Measurements from ENCODE around the gene CAB39L. TPM values are rescaled to one million over a fixed set of nuclear protein-coding genes. Genes with fewer than 3 reads are reported as not detected.

The CAB39L gene
- total RNA-seq, 1 donor from 2014 or later: 13.4 TPM

- Histone ChIP-seq H3K36me3 (no peaks in the 10 kb centered on the region), H3K27me3 (ENCODE audit: low read depth) (no peaks in the 10 kb centered on the region), H3K4me3 (no peak overlapping the region), H3K4me1 (peaks cover 19% of the 10 kb centered on the region), H3K9me3 (no peaks in the 10 kb centered on the region), H3K27ac (no peak overlapping the region)
- ATAC-seq: no peak
- no peak for DNase-seq
- no peak for TF ChIP-seq CTCF (IDR thresholded peaks at IDR 0.05)
- intact Hi-C loops (cut with DNase I): loop anchor here (5.0 kb wide), 1 partner anchor 310 kb away; no protein-coding TSS in a partner anchor
Measured at GRCh38 chr13:49302222-49302621, 141.6 kb downstream of the CAB39L start.

GRCh38 chr13:49300739-49301589, 142.9 kb downstream of the CAB39L start:
- DNase-seq (peak; percentile 57), ATAC-seq (peak; percentile 80 to 86)
- Histone ChIP-seq H3K36me3 (no peaks in the 10 kb centered on the region), H3K4me1 (peaks cover 18% of the 10 kb centered on the region), H3K4me3 (peak overlapping the region; percentile 41), H3K9me3 (no peaks in the 10 kb centered on the region), H3K27ac (no peak overlapping the region), H3K27me3 (ENCODE audit: low read depth) (no peaks in the 10 kb centered on the region)
- intact Hi-C loops (cut with DNase I): loop anchor here (5.0 kb wide), 1 partner anchor 311 kb away; no protein-coding TSS in a partner anchor
- TF ChIP-seq CTCF (IDR thresholded peaks at IDR 0.05): peak; percentile 90

GRCh38 chr13:49300276-49300675, 143.6 kb downstream of the CAB39L start:
- DNase-seq (no peak), ATAC-seq (no peak)
- H3K9me3 ChIP-seq: no peaks in the 10 kb centered on the region
- no peak overlapping the region for H3K4me3 ChIP-seq
- no peak overlapping the region for H3K27ac ChIP-seq
- peaks cover 18% of the 10 kb centered on the region for H3K4me1 ChIP-seq
- no peaks in the 10 kb centered on the region for H3K27me3 ChIP-seq (ENCODE audit: low read depth)
- no peak for TF ChIP-seq CTCF (IDR thresholded peaks at IDR 0.05)
- no peaks in the 10 kb centered on the region for H3K36me3 ChIP-seq
- intact Hi-C loops (cut with DNase I): loop anchor here (5.0 kb wide), 1 partner anchor 312 kb away; no protein-coding TSS in a partner anchor

GRCh38 chr13:49298903-49299605, 144.8 kb downstream of the CAB39L start:
- Histone ChIP-seq H3K27me3 (ENCODE audit: low read depth) (no peaks in the 10 kb centered on the region), H3K4me3 (no peak overlapping the region), H3K9me3 (no peaks in the 10 kb centered on the region), H3K36me3 (peaks cover 7% of the 10 kb centered on the region), H3K27ac (no peak overlapping the region), H3K4me1 (peaks cover 9% of the 10 kb centered on the region)
- intact Hi-C loops (cut with DNase I): no loop called here
- no peak for ATAC-seq
- no peak for DNase-seq
- TF ChIP-seq CTCF (IDR thresholded peaks at IDR 0.05): no peak

GRCh38 chr13:49298416-49298815, 145.4 kb downstream of the CAB39L start:
- DNase-seq: no peak
- intact Hi-C loops (cut with DNase I): no loop called here
- Histone ChIP-seq H3K36me3 (peaks cover 8% of the 10 kb centered on the region), H3K4me3 (no peak overlapping the region), H3K27ac (no peak overlapping the region), H3K27me3 (ENCODE audit: low read depth) (no peaks in the 10 kb centered on the region), H3K4me1 (peaks cover 3% of the 10 kb centered on the region), H3K9me3 (no peaks in the 10 kb centered on the region)
- no peak for ATAC-seq
- TF ChIP-seq CTCF (IDR thresholded peaks at IDR 0.05): no peak
